DND-41 (cell line): ENCODE results near the gene NEDD9.

Experiments used
- EZH2 ChIP-seq: IDR thresholded peaks from 3 replicates; pipeline ENCODE4 v1.6.1; 2012; ENCODE audit warnings: borderline replicate concordance, low read depth, mild to moderate bottlenecking, moderate library complexity, low read length, inconsistent platforms; ENCODE audit not compliant: severe bottlenecking
- TF ChIP-seq, protein P1 (sequence below): IDR thresholded peaks from 2 replicates; pipeline ENCODE4 v1.5.1; 2012; ENCODE audit warnings: borderline replicate concordance, low read length, moderate library complexity, mild to moderate bottlenecking; ENCODE audit not compliant: poor library complexity, severe bottlenecking; ENCODE audit errors: extremely low read depth

DNA sequence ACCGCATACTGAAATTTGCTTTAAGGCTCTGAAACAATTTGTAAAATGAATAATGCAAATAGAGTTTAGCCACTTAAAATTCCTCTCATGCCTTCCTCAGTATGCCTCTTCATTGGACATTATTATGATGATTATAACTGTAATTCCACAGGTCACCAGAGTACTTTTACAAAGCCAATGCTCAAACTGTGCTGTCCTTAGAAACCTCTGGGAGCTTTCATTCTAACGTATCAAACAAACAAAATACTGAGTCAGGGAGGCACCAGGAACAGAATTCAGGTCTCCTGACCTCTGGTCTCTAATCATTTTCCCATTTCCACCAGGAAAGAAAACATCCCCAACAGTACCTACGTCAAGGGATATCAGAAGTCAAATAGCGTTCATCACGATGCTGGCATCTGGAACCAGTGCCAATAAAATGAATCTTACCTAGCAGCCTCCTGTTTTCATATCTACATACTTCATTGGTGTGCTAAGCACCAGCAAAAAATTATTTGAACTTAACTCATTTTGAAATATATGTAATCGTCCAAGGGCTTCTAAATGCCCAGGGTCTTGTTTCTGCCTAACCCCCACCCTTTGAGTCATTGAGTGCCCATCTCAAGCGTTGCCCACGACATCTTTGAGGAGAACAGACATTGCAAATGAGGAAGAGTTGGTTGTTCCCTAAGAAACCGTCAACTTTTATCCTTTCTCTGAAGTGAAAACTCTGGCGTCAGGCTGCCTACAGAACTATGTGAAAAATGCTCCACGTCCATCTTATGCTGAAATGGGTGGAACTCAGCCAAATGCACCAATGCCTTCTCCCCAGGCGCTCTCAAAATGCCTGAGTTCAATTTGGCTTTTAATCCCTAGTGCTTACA is 37.9 kb downstream of the NEDD9 start:
- TF ChIP-seq, protein P1, sequence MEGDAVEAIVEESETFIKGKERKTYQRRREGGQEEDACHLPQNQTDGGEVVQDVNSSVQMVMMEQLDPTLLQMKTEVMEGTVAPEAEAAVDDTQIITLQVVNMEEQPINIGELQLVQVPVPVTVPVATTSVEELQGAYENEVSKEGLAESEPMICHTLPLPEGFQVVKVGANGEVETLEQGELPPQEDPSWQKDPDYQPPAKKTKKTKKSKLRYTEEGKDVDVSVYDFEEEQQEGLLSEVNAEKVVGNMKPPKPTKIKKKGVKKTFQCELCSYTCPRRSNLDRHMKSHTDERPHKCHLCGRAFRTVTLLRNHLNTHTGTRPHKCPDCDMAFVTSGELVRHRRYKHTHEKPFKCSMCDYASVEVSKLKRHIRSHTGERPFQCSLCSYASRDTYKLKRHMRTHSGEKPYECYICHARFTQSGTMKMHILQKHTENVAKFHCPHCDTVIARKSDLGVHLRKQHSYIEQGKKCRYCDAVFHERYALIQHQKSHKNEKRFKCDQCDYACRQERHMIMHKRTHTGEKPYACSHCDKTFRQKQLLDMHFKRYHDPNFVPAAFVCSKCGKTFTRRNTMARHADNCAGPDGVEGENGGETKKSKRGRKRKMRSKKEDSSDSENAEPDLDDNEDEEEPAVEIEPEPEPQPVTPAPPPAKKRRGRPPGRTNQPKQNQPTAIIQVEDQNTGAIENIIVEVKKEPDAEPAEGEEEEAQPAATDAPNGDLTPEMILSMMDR, result no peak
- no peak for TF ChIP-seq EZH2
